IgD-negative memory B cell (primary cell): ENCODE results near the gene TMEM132E. TPM values are rescaled to one million over a fixed set of nuclear protein-coding genes. Genes with fewer than 3 reads are reported as not detected.

Experiments used
- H3K27ac Mint-ChIP-seq, 3 donors: one replicate each; pipeline ENCODE4 v1.8.0; 2020 to 2022; ENCODE audit warnings: mild to moderate bottlenecking in 3 of 3, mixed read lengths in 3 of 3, moderate library complexity in 1 of 3
- H3K27me3 Mint-ChIP-seq: one replicate; pipeline ENCODE4 v1.8.0; 2021; ENCODE audit warnings: mixed read lengths
- H3K36me3 Mint-ChIP-seq: one replicate; pipeline ENCODE4 v1.8.0; 2020; ENCODE audit warnings: mild to moderate bottlenecking, mixed read lengths
- H3K4me1 Mint-ChIP-seq, 3 donors: one replicate each; pipeline ENCODE4 v1.8.0; 2020 to 2022; ENCODE audit warnings: mixed read lengths in 3 of 3, mild to moderate bottlenecking in 1 of 3
- H3K4me3 Mint-ChIP-seq, 4 donors: one replicate each; pipeline ENCODE4 v1.8.0; 2020 to 2022; ENCODE audit warnings: mild to moderate bottlenecking in 4 of 4, mixed read lengths in 4 of 4, moderate library complexity in 3 of 4
- H3K9me3 Mint-ChIP-seq, 3 donors: one replicate each; pipeline ENCODE4 v1.8.0; 2020 to 2021; ENCODE audit warnings: mixed read lengths in 3 of 3, mild to moderate bottlenecking in 1 of 3
- polyA plus RNA-seq: library from polyadenylated mRNA; unstranded; fragments of 300-500 nt; fragmentation: Illumina TruSeq; gene quantifications from one replicate; pipeline ENCODE4 v1.2.3, GENCODE V29; 2021

TMEM132E gene
- polyA plus RNA-seq, 1 donor from 2014 or later, result 0.19 TPM

DNA sequence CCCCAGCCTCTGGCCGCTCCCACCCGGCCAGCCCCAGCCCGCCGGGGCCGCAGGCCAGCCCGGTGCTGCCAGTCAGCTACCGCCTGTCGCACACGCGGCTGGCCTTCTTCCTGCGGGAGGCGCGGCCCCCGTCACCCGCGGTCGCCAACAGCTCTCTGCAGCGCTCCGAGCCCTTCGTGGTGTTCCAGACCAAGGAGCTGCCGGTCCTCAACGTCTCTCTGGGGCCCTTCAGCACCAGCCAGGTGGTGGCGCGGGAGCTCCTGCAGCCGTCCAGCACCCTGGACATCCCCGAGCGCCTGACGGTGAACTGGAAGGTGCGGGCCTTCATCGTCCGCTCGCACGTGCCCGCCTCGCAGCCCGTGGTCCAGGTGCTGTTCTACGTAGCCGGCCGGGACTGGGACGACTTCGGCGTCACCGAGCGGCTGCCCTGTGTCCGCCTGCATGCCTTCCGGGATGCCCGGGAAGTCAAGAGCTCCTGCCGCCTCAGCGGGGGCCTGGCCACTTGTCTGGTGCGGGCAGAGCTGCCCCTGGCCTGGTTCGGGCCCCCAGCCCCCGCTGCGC lies 46.8 kb downstream of the TMEM132E start:
- H3K9me3 Mint-ChIP-seq, result no peaks in the 10 kb centered on the region
- no peak overlapping the region for H3K4me3 Mint-ChIP-seq
- no peak overlapping the region for H3K27ac Mint-ChIP-seq
- no peaks in the 10 kb centered on the region for H3K4me1 Mint-ChIP-seq
- peaks cover 5% of the 10 kb centered on the region for H3K36me3 Mint-ChIP-seq
- peaks cover 47% of the 10 kb centered on the region for H3K27me3 Mint-ChIP-seq

DNA sequence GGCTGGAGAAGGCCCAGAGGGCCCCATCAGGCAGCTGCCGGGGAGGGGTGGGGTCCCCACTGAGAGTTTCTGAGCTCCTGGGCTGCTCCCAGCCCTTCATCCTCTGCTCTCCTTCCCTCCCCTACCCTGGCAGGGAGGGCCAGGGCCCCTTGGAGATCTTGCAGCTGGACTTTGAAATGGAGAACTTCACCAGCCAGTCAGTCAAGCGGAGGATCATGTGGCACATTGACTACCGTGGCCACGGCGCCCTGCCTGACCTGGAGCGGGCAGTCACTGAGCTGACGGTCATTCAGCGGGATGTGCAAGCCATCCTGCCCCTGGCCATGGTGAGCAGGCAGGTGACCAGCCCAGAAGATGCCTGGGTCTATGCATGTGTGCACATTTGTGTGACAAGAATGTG lies 49.5 kb downstream of the TMEM132E start:
- Mint-ChIP-seq H3K9me3 (no peaks in the 10 kb centered on the region), H3K36me3 (peaks cover 3% of the 10 kb centered on the region), H3K27me3 (peaks cover 45% of the 10 kb centered on the region), H3K4me1 (no peaks in the 10 kb centered on the region), H3K4me3 (no peak overlapping the region), H3K27ac (no peak overlapping the region)

DNA sequence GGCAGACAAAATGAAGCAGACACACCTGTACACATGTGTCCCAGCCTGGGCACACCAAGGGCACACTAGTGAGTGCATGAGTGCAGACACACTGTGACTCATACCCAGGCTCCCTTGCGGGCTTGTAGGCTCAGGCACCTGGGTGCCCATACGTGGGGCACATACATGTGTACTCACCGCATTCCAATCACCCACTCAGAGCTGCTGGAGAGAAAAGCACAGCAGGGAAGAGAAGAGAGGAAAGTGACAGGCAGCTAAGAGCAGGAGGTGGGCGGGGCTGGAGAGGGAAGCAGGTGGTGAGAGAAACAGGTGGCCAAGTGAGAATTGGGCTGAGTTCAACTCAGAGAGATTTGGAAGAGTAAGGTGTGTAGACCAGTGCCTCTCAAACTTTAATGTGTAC lies 54.0 kb downstream of the TMEM132E start:
- Mint-ChIP-seq H3K4me3 (peak overlapping the region in 1 of 4 donors; percentile 60), H3K27ac (no peak overlapping the region), H3K4me1 (peaks cover 0 to 2% (median 0%) of the 10 kb centered on the region in 3 donors), H3K36me3 (no peaks in the 10 kb centered on the region), H3K9me3 (no peaks in the 10 kb centered on the region), H3K27me3 (peaks cover 30% of the 10 kb centered on the region)

GRCh38 chr17:34633760-34634159 lies 54.4 kb downstream of the TMEM132E start:
- Mint-ChIP-seq H3K36me3 (no peaks in the 10 kb centered on the region), H3K9me3 (no peaks in the 10 kb centered on the region), H3K4me1 (peaks cover 0 to 2% (median 2%) of the 10 kb centered on the region in 3 donors), H3K4me3 (no peak overlapping the region), H3K27me3 (peaks cover 28% of the 10 kb centered on the region), H3K27ac (no peak overlapping the region)

DNA sequence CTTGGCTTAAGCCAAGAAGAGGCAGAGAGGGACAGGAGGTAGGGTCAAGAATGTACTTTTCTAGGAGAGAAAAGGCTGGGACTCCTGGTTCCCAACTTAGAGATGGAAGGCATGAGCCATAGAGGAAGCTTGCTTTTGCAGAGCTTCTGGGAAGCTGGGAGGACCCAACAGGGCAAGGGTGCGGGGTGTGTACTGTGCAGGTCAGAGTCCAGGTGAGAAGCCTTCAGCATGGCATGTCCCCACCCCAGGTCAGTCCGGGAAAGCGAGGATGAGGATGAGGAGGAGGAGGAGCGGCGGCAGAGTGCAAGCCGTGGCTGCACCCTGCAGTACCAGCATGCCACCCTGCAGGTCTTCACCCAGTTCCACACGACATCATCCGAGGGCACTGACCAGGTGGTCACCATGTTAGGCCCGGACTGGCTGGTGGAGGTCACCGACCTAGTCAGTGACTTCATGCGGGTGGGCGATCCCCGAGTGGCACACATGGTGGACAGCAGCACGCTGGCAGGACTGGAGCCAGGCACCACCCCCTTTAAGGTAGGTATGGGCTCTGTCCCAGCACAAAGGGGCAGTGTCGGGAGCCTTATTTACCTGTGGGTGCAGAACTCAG lies 55.3 kb downstream of the TMEM132E start:
- H3K4me1 Mint-ChIP-seq, result peaks cover 0 to 2% (median 2%) of the 10 kb centered on the region in 3 donors
- no peak overlapping the region for H3K27ac Mint-ChIP-seq
- no peaks in the 10 kb centered on the region for H3K9me3 Mint-ChIP-seq
- peaks cover 24% of the 10 kb centered on the region for H3K27me3 Mint-ChIP-seq
- no peaks in the 10 kb centered on the region for H3K36me3 Mint-ChIP-seq
- no peak overlapping the region for H3K4me3 Mint-ChIP-seq

- H3K27ac Mint-ChIP-seq, result no peak overlapping the region
- H3K4me1 Mint-ChIP-seq, result peaks cover 0 to 2% (median 2%) of the 10 kb centered on the region in 3 donors
- H3K36me3 Mint-ChIP-seq, result no peaks in the 10 kb centered on the region
- peak overlapping the region in 1 of 4 donors; percentile 22 for H3K4me3 Mint-ChIP-seq
- no peaks in the 10 kb centered on the region for H3K9me3 Mint-ChIP-seq
- H3K27me3 Mint-ChIP-seq, result peaks cover 25% of the 10 kb centered on the region
Observed at GRCh38 chr17:34635876-34636275, 56.5 kb downstream of the TMEM132E start.

- Mint-ChIP-seq H3K9me3 (no peaks in the 10 kb centered on the region), H3K4me1 (peaks cover 0 to 2% (median 2%) of the 10 kb centered on the region in 3 donors), H3K27me3 (peaks cover 21% of the 10 kb centered on the region), H3K27ac (no peak overlapping the region), H3K4me3 (peak overlapping the region; percentile 22 to 88 (median 82)), H3K36me3 (no peaks in the 10 kb centered on the region)
Observed at GRCh38 chr17:34637041-34637547, 57.7 kb downstream of the TMEM132E start.

DNA sequence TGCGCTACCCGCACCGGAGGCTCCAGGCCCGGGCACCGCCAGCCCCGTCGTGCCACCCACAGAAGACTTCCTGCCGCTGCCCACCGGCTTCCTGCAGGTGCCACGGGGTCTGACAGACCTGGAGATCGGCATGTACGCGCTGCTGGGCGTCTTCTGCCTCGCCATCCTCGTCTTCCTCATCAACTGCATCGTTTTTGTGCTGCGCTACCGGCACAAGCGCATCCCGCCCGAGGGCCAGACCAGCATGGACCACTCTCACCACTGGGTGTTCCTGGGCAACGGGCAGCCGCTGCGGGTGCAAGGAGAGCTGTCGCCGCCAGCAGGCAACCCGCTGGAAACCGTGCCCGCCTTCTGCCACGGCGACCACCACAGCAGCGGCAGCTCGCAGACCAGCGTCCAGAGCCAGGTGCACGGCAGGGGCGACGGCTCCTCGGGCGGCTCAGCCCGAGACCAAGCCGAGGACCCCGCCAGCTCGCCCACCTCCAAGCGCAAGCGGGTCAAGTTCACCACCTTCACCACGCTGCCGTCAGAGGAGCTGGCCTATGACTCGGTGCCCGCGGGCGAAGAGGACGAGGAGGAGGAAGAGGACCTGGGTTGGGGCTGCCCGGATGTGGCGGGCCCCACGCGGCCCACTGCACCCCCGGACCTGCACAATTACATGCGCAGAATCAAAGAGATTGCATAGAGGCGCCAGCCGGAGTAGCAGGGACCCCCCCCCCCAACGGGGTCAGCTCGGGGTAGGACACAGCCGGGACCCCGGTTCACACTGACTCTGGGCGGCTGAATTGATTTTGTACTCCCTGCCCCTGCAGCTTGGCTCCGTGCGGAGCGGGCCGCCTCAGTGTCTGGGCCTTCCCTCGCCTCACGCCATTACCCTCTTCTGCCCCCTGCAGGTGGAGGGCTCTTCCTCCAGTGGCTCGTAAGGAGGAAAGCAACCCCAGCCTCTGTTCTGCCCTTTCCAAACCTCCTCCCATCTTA lies 58.5 kb downstream of the TMEM132E start:
- Mint-ChIP-seq H3K9me3 (no peaks in the 10 kb centered on the region), H3K27me3 (peaks cover 21% of the 10 kb centered on the region)

DNA sequence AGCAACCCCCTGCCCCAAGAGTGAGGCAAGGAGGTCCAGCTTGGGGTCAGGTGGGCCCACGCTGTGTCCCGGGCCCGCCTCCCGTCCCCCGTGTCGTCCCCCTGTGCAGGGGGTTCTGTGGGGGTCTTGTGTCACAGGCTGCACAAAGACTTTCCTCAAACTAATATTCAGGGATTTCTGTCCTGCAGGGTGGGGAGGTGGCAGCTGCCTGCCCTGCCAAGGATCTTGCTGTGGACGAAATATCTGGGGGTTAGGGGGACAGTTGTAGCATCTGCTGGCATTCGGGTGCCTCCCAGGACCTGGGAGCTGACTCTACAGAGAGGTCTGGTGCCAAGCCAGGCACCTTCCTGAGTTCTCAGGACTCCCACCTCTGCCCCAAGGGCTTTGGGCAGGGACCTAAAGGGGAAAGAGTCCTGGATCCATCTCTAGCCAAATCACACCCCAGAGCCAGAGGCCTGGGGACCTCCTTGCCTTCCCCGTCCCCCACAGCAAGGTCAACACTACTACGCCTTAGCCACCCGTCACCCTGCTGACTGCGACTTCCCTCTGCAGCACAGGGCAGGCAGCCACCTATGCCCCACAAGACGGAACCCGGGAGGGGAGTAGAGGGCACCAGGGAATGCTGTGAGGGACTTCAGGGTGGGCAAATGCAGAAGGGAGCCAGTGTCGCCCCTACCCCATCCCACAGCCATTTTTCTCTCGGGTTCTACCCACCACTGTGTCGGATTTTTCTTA lies 59.3 kb downstream of the TMEM132E start:
- H3K27me3 Mint-ChIP-seq, result peaks cover 19% of the 10 kb centered on the region
- peaks cover 0 to 2% (median 2%) of the 10 kb centered on the region in 3 donors for H3K4me1 Mint-ChIP-seq
- no peaks in the 10 kb centered on the region for H3K36me3 Mint-ChIP-seq
- H3K27ac Mint-ChIP-seq, result no peak overlapping the region
- no peaks in the 10 kb centered on the region for H3K9me3 Mint-ChIP-seq
- peak overlapping the region; percentile 31 to 88 (median 82) for H3K4me3 Mint-ChIP-seq

More for the DNA sequence above, 58.5 kb downstream of the TMEM132E start:
- Mint-ChIP-seq H3K36me3 (no peaks in the 10 kb centered on the region), H3K27ac (no peak overlapping the region), H3K4me3 (peak overlapping the region; percentile 31 to 88 (median 82)), H3K4me1 (peaks cover 0 to 2% (median 2%) of the 10 kb centered on the region in 3 donors)

DNA sequence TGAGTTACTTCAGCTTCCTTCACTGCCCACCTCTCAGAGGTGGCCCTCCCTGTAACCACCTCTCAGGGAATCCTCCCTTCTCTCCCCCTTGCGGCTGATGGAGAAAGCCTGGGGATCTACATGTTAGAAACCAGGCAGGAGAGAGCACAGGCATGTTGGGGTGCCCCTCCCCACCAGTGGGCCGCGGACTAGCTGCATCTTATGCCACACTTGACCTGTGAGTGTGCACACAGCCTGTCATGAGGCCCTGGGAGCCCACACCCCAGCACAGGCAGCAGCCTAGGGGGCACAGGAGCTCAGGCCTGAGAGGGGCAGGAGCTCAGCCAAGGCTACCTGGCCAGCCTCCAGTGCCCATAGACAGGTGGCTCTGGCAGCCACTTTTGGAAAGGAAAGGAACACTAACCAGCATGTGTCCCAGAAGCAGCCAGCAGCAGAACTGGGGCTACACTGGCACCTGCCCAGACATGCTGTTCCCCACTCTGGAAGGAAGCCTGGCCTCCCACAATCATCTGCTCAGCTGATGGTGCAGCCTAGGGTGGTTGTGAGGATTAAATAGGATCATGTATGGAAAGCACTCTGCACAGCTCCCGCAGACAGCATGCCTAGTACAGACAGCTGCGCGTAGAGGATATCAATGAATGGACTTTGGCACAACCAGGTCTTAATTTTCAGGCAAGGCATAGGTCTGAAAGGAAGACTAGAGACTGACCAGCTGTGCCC lies 60.5 kb downstream of the TMEM132E start:
- no peaks in the 10 kb centered on the region for H3K36me3 Mint-ChIP-seq
- no peak overlapping the region for H3K4me3 Mint-ChIP-seq
- peaks cover 21% of the 10 kb centered on the region for H3K27me3 Mint-ChIP-seq
- H3K4me1 Mint-ChIP-seq, result peaks cover 0 to 2% (median 2%) of the 10 kb centered on the region in 3 donors
- no peak overlapping the region for H3K27ac Mint-ChIP-seq
- no peaks in the 10 kb centered on the region for H3K9me3 Mint-ChIP-seq

DNA sequence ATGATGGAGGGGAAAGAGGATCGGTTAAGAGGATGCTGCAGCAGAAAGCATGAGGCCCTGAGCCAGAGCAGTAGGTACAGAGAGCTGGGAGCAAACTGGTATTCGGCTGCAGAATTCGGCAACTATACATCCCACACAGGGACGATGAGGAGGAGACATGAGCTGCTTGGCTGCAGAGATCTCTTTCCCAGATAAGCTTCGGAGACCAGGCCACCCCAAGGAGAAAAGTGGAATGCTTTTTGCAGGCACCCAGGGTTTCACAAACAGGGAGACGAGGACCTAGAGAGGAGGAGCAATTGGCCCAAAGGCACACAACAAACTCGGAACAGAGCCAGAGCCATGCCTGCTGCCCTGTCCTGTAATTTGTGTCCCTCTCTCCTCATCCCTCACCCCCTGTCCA lies 62.0 kb downstream of the TMEM132E start:
- no peak overlapping the region for H3K27ac Mint-ChIP-seq

GRCh38 chr17:34644941-34645550 lies 65.7 kb downstream of the TMEM132E start:
- H3K27me3 Mint-ChIP-seq, result peaks cover 10% of the 10 kb centered on the region
- no peaks in the 10 kb centered on the region for H3K36me3 Mint-ChIP-seq
- H3K4me1 Mint-ChIP-seq, result no peaks in the 10 kb centered on the region
- no peak overlapping the region for H3K4me3 Mint-ChIP-seq
- H3K27ac Mint-ChIP-seq, result no peak overlapping the region
- H3K9me3 Mint-ChIP-seq, result no peaks in the 10 kb centered on the region

More for the DNA sequence above, 62.0 kb downstream of the TMEM132E start:
- H3K9me3 Mint-ChIP-seq, result no peaks in the 10 kb centered on the region
- peaks cover 0 to 2% (median 2%) of the 10 kb centered on the region in 3 donors for H3K4me1 Mint-ChIP-seq
- H3K27me3 Mint-ChIP-seq, result peaks cover 19% of the 10 kb centered on the region
- no peaks in the 10 kb centered on the region for H3K36me3 Mint-ChIP-seq
- H3K4me3 Mint-ChIP-seq, result no peak overlapping the region

DNA sequence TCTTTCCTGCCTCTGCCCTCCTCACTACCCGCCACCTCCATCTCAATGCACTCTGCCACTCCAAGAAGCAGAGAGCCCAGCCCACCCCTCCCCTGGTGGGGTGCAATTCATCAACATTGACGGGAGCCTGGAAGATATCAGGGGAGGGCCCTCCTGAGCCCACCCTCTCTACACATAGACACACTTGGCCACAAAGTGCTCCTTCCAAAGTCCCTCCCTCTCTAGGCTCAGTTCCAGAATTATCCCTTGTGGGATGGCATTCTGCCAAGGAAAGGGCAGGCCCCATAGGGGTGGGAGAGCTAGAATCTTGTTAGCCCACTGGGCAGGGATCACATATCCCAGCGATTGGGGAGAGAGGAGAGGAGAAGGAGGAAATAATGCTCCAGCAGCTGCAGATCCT lies 66.2 kb downstream of the TMEM132E start:
- Mint-ChIP-seq H3K36me3 (no peaks in the 10 kb centered on the region), H3K27me3 (peaks cover 11% of the 10 kb centered on the region), H3K9me3 (no peaks in the 10 kb centered on the region), H3K27ac (no peak overlapping the region), H3K4me1 (no peaks in the 10 kb centered on the region), H3K4me3 (no peak overlapping the region)

- Mint-ChIP-seq H3K4me1 (no peaks in the 10 kb centered on the region), H3K27ac (no peak overlapping the region), H3K4me3 (no peak overlapping the region), H3K36me3 (no peaks in the 10 kb centered on the region), H3K9me3 (no peaks in the 10 kb centered on the region), H3K27me3 (peaks cover 10% of the 10 kb centered on the region)
Observed at GRCh38 chr17:34647511-34647910, 68.1 kb downstream of the TMEM132E start.
